GM18873 (cell line): Measurements from ENCODE around the gene HPCAL1.

Experiments used
- ATAC-seq: cut with Tn5 transposase; IDR thresholded peaks from one replicate; pipeline ENCODE4 v1.9.1; 2021; ENCODE audit warnings: mild to moderate bottlenecking, moderate library complexity, moderate number of reproducible peaks; ENCODE audit not compliant: unreplicated experiment, low FRiP score

The HPCAL1 gene

DNA sequence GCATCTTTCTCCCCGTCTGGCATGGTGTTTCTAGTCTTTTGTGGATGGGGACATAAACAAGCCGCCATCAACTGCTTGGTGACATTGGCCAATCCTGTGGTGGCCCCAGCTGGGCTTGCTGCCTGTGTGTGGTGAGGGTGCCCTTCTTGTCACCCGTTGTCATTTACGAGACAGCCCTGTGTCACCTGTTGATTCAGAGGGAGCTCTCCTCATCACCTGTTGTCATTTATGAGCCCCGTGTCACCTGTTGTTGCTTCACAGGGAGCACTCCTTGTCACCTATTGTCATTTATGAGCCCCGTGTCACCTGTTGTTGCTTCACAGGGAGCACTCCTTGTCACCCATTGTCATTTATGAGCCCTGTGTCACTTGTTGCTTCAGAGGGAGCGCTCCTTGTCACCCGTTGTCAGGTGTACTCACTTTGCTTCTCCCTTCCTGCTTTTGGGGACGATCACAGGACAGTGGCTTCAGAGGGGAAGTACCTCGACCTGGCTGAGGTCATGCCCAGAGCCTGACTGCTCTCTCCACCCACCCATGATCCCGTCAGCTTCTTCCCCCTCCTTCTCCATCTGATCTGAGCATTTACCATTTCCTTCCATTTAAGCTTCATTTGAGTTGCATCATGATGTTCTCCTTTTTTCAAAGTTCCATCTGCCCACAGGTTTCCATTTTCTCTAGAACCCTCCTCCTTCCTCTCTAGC lies 29.1 kb downstream of the HPCAL1 start:
- no peak for ATAC-seq

DNA sequence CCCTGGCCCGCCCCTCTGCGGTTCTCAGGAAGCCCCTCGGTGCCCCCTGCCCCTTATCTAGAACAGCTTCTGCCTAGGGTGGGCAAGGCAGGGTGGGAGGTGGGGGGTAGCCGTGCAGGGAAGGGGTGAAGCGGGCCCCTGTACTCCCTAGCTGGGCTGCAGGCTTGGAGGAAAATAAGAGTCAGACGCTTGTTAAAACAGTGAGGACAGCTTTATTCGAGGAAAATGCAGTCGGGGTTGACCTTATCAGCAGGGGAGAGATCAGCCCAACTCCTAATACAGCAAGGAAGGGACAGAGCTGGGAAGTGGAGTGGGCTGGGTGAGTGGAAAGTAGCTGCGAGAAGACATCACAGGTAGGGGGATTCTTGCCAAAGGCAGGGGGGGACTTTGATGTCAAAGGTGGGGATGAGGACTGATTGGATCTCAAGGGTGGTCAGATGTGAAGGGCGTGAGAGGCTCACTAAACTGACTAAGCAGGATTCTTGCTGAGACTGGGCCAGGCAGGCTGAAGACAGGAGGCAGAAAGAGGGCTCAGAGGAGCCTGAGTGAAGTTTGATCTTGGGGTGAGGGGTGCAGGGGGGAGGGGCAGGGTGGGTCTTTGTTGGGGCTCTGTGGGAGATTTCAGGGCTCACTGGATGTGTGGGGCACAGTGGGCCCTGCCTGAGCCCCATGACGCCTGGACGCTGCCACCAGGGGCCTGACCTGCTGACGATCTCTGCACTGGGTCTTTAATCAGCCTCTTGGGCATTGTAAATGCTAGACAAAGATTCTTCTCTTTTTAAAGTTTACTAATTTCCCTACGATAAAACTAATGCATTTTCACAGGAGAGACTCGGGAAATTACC lies 29.9 kb downstream of the HPCAL1 start:
- no peak for ATAC-seq

DNA sequence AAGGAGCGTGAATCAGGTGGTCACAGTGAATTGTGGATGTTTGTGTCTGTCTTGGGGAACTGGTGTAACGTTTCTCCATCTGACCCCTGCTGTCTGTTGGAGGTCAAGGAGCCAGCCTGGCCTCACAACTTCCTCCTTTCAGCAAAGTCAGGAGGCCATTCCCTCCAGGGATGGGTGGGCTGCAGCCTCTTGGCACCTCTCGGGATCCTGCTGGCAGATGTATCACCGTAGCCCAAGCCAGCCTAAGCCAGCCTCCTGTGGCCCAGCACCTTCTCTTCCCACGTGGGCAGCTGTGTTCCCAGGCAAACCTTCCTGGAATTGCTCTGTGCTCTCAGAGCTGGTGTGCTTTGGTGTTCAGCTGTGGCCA lies 30.5 kb downstream of the HPCAL1 start:
- no peak for ATAC-seq

DNA sequence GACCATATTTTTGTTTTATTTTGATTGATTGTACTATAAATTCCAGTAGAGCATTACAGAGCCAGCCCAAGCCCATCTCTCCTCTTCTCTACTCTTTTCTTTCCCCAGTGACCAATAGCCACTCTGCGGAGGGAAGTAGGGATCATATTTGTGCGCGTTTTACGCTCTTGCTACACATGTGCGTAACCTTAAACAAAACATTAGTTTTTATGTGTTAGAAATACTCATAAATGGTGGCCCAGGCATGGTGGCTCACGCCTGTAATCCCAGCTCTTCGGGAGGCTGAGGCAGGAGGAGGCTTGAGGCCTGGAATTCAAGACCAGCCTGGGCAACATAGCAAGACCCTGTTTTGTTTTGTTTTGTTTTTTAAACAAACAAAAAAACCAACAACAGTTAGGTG lies 31.3 kb downstream of the HPCAL1 start:
- no peak for ATAC-seq

DNA sequence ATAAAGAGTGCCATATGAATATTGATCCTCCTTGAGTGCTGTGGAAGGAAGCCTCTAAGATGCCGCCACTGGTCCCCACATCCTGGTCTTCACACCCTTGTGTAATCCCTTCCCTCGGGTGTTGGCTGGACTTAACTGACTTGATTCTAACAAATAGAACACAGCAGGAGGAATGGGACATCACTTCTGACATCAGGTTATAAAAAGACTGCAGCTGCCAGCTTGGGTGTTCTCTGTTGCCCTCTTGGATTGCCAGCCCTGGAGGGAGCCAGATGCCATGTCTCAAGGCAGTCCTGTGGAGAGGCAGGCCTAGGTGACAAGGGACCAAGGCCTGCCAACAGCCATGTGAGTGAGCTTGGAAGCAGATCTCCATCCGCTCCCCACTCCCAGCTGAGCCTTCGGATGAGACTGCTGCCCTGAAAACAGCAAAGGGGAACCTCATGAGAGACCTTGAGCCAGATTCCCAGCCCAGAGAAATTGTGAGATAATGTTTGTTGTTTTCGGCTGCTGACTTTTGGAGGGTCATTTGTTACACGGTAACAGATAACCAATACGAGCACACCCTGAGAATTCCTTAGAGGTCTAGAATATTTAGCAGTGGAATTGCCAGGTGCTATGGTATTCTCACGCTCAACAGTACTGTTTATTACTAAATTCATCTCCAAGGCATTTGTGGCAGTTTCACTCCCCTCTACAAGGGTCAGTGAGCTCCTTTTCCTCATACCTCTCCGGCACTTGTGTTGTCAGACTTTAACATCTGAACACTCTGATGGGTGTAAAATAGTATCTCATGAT lies 32.5 kb downstream of the HPCAL1 start:
- ATAC-seq: no peak

DNA sequence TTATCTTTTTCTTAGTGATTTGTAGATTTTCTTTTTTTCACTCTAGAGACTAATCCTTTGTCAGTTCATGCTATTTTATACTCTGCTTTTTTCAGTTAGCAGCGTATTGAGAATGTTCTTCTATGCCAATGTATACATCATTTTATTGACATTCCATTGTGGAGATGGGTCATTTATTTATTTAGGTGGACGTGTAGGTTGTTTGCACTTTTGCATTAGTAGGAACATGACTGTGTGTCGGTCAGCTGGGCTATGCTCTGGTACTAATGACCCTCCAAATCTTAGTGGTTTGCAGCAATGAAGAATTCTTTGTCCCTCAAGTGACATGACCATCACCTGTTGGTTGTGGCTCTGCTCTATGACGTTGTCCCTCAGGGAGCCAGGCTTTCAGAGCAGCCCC lies 33.6 kb downstream of the HPCAL1 start:
- ATAC-seq: no peak

DNA sequence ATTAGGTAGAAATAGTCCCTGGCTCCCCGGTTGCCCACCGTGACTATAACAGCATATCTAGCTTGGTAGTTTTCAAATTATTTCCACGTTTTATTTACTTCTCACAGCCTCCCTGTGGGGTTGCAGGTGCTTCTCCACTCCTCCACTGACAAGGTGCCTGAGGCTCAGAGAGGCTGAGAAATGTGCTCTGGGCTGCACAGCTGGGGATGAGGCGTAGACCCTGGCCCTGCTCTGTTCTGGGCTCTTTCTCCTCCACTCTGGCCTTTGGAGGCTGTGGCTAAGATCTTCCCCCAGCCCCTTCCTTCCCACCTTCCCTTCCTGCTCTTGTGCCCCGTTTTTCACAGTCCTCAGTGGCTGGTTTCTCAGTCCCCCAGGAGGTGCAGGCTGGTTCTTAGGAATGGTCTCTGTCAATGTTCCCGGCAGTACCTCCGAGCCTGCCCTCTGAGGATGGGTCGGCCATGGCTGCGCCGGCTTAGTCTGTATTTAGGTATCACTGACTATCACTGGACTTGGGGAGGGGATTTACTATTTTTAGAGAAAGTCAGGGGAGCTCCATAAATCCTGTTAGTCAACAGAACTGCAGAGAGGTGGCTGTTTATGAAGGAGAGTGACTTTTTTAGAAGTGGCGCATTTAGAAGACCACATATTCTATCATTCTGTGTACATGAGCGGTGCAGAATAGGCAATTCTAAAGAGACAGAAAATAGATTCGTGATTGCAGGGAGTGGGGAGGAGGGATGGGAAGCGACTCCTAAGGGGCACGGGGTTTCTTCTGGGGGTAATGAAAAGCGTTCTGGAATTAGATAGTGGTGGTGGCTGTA lies 35.0 kb downstream of the HPCAL1 start:
- ATAC-seq: no peak

DNA sequence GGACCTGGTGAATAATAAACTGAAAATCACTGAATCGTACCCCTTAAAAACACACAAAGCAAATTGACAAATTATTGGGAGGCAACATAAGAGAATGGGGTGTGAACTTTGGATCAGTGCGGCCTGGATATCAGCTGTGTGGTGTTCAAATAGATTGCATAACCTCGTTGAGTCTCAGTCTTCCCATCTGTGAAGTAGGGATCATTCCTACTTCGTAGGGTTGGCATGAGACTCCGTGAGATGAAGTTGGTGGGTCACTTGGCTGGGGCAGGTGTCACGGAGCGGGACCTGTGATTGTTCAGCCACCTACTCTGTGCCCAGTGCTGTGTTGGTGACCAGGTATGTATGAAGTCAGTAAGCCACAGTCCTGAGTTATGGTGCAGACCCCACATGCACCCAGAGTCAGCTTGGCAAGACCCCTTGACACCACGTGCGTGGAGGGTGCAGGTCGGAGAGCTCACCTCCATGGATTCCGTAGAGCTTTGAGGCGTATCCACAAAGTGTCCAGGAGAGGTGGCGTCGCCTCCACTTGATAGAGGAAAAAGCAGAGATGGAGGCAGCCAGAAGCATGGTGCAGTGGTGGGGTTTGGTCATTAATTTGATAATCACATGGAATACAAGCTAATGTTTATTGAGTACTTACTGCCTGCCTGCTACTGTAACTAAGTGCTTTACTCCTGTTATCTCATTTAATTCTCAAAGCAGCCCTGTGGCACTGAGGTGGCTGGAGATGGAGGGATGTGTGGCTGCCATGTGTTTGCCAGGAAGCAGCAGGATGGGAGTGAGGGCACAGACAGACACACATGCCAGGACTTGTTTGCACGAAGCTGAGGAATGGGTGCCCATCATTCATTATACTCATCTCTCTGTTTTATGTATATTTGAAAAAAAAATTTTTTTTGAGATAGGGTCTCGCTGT lies 35.8 kb downstream of the HPCAL1 start:
- ATAC-seq: no peak

DNA sequence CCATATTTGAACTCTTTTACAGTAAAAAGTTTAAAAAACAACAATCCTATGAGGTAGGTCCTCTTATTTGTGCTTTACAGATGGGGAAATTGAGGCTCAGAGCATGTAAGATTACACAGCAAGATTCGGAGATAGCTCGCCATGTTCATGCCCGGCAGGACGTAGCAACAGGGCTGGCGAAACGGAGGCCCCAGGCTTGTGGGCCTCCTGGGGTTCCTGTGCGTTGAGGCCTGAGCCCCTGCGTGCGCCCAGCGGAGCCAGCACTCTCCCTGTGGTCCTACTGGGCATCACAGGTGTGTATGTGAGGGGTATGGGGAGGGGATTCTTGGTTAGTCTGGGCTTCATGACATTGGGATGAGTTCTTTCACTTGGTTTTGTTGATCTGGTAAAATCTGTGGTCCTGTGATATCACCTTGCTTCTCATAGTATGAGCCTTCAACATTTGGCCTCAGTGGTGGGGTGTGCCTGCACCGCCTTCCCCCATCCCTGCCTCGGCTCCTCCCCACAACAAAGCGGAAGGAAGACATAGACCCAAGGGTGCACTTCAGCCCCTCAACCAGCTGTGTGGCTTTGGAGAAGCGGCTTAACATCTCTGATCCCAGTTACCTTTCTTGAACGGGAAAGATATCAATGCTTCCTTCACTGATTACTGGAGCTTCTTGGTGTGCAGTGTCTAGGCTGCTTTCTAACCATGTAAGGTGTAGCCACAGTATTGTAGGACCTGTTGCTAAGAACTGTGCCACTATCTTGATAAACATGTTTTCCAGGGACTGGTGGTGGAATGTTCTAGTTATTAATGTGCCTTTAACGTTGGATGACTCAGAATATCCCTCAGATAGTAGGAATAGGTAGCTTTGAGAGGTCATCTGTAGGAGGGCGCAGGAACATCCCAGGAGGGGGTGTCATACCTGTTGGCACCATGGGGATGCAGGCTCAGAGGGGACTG lies 37.2 kb downstream of the HPCAL1 start:
- no peak for ATAC-seq

DNA sequence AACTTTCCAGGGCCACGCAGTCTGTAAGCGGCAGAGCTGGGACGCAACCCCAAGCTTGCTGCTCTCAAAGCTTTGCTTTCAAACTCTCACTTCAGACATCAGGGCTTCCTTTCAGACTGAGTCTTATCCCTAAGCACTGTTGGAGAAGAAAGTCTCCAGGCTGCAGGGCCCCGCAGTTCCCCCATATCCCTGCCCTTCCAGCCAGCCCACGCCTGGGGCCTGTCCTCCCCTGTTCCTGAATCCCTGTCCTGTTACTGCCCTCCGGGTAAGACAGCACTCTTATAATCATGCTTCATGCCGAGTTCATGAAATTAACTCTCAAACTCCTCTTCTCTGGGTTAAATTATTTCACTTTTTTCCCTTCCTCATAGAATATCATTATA lies 37.9 kb downstream of the HPCAL1 start:
- no peak for ATAC-seq

DNA sequence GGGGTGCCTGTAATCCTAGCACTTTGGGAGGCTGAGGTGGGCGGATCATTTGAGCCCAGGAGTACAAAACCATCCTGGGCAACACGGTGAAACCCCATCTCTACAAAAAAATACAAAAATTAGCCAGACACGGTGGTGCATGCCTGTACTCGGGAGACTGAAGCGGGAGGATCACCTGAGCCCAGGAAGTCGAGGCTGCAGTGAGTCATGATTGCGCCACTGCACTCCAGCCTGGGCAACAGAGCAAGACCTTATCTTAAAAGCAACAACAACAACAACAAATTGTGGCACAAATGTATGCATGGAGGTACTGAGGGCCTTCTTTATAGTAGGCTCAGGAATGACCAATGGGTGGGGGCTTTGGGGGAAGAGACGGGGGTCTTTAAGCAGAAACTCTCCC lies 38.5 kb downstream of the HPCAL1 start:
- ATAC-seq: no peak

DNA sequence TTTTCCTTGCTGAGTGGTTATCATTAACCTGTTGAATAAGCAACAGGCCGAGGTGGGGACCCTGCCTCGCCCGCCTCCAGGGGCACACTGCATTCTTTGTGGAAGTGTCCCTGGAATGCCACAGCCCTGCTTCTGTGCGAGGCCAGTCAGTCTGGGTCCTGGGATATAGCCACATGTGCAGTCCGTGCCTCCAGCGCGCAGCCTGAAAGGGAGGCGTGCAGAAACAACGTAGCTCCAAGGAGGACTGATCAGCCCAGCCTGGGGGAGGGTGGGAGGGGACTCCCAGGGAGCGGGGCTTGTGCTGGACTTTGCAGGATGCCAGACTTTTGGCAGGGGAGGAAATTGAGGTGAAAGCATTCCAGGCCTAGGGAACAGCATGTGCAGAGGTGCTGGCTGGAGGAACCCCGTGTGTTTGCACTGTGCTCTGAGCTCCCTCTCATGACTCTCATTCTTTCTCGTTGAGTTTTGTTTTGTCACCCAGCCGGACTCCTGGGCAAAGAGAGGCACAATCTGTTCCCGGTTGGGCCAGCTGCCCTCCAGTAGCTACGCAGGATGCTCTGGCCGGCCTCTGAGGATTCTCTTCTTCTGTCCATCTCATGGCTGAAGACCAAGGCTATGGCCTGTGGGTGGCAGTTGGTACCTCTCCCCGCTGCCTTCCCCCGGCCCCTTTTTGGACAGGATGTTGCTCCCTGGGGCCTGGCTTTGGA lies 39.7 kb downstream of the HPCAL1 start:
- no peak for ATAC-seq

DNA sequence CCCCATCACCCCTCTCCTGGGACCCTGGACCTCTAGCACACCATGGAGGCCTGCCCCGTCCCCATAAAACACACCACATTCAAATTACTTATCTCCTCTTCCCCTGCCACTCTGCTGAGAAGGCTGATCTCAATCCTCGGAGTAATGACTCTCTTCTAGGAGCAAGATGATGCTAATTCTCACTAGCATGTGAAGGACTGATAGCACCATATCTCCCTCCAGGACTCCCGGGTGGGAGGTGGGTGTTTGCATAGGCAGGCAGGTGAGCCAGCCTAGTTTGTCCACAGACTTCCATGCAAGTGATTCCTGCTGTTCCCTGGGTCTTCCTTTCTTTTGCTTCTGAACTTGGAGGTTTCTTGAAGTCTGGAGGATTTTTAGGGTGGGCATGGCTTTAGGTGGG lies 40.5 kb downstream of the HPCAL1 start:
- ATAC-seq: no peak

DNA sequence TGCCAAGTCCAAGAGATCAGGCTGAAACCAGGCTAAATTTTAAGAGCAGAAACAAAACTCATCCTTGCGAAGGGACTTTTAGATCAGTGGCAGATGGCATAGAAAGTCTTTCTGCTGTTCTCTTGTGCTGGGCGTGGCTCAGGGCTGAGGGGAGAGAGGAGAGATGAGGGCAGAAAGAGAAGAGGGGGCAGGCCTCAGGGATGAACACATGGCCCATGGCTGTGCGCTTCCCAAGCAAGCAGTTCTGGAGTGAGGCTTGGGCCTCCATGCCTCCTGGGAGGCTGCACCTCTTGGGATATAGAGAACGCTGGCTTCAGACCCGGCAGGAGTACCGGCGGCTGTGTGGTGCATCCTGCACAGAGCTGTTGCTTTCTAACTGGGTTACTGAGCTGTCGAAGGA lies 41.0 kb downstream of the HPCAL1 start:
- no peak for ATAC-seq

DNA sequence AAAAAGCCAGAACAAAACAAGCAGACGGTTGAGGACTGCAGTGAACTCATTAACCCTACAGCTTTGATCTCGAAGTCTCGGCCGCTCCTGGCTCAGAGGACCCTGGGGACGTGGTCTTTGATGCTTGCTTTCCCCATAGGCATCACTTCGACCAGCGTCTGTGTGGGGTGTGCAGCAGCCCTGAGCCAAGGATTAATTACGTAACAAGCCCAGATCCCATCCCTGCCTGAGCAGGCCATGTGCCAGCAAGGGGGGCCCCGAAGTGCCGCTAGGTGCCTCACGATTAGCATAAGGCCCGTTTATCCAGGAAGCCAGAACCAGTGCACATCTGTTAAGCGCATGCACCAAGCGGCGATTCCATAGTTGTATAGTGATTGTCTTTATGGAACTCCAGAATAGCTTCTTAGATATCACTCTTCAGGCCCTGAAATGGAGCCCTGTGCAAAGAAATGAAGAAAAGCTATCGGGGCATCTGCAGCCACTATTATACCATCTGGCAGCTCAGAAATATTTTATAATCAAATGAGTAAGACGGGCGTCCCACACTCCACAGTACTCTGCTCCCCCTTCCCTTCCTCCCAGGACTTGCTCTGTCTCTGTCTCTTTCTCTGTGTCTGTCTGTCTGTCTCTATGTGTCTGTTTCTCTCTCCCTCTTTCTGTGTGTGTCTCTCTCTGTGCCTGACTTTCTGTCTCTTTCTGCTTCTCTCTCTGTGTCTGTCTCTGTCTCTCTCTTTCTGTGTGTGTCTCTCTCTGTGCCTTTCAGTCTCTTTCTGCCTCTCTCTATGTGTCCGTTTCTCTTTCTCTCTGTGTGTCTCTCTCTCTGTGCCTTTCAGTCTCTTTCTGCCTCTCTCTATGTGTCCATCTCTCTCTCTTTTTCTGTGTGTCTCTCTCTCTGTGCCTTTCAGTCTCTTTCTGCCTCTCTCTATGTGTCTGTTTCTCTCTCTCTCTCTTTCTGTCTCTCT lies 41.7 kb downstream of the HPCAL1 start:
- no peak for ATAC-seq

DNA sequence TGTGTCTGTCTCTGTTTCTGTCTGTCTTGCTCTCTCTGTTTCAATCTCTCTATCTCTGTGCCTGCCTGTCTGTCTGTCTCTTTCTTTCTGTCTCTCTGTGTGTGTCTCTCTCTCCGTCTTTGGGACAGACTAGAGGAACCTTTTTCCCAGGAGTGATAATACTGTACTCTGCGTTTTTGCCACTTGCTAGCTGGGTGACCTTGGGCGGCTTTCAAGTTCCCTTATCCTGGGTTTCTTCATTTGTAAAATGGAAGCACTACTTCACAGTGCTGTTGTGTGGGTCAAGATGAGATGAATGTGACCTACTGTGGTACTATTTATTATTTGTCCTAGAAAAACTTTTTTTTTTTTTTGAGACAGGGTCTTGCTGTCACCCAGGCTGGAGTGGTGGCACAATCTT lies 42.4 kb downstream of the HPCAL1 start:
- no peak for ATAC-seq

DNA sequence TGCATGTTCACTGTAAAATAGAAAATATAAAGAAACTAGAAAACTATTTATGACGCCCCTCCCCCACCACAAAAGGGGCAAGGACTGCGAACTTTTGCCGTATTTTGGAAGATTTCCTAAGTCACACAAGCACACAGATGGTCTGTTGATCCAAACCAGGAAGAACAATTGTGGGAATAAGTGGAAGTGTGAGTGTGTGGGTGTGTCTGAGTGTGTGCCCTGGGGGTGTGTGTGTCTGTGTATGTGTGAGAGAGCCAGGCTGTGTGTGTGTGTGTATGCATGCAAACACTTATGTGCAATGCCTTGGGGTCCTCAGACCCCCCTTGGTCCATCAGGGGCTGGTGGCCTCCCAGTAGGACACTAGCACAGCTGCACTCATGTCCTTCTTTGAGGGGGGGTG lies 43.1 kb downstream of the HPCAL1 start:
- no peak for ATAC-seq
